ENCODE results near the gene BMPR1A.
"Not testable (repeated sequence)": the region's sequence is repeated elsewhere in the genome, so short reads cannot be mapped to it uniquely, and the experiment has no call there.

Gene BMPR1A

DNA sequence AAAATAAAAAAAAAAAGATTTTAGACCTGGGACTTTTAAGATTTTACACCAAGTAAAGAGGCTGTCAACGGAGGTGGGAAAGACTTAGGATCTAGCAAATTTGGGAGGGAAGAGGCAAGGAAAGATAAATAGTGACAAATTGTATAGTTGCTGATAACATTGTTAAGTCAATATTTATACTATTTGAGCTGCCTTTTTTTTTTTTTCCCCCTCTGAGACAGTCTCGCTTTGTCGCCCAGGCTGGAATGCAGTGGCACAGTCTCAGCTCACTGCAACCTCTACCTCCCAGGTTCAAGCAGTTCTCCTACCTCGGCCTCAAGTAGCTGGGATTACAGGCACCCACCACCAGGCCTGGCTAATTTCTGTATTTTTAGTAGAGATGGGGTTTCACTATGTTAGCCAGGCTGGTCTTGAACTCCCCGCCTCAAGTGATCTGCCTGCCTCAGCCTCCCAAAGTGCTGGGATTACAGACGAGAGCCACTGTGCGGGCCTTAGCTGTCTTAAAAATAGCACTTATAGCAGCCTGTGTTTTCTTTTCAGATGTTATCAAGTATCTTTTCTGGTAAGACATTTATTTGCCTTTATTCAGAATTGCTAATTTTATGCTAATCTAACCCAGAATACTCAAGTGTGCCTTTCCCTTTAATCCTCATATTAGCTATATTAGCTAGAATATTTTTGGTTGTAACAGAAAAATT is 106.5 kb downstream of the BMPR1A start:
- H3K4me3 ChIP-seq = no peak overlapping the region
- peaks cover 70% of the 10 kb centered on the region for H3K4me1 ChIP-seq
- H3K36me3 ChIP-seq (replicated peaks) = no peaks in the 10 kb centered on the region; the same call in 1 of the 2 replicates
- in situ Hi-C loops (cut with MboI; ENCODE audit: low sequenced_read_pairs) = no loop called here
- DNase-seq (ENCODE audit: low spot score in 2 of 2) = peak in 1 of 2 experiments; percentile 28
- no peaks in the 10 kb centered on the region for H3K27me3 ChIP-seq (ENCODE audit: low read depth)
- no peaks in the 10 kb centered on the region for H3K9me3 ChIP-seq

DNA sequence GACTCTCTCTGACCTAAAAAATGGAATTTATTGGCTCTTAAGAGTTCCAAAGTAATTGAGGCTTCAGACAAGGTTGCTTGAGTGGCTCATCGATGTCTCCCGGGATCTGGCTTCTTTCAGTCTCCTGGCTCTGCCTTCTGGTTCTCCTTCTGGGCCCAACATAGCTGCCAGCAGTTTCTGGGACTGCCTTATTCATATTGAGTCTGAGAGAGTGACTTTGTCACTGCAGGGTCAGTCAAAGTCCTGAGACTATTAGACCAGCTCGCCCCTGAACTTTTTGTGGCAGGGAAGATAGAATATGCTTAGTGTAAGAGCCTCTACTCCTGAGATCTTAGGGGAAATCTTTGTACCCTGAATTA is 107.0 kb downstream of the BMPR1A start:
- in situ Hi-C loops (cut with MboI; ENCODE audit: low sequenced_read_pairs) = no loop called here

DNA sequence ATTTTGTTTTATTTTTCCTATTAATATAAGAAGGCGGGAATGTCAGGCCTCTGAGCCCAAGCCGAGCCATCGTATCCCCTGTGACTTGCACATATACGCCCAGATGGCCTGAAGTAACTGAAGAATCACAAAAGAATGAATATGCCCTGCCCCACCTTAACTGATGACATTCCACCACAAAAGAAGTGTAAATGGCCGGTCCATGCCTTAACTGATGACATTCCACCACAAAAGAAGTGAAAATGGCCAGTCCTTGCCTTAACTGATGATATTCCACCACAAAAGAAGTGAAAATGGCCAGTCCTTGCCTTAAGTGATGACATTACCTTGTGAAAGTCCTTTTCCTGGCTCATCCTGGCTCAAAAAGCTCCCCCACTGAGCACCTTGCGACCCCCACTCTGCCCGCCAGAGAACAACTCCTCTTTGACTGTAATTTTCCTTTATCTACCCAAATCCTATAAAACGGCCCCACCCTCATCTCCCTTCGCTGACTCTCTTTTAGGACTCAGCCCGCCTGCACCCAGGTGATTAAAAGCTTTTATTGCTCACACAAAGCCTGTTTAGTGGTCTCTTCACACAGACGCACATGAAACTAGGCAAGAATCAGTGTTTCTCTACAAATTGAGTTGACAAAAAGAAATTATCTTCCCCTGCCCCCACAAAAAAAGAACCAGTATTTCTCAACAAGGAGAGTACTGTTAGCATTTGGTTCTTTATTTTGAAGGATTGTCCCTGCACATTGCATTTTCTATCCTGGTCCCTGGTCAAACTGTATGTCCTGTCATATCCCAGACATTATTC is 108.8 kb downstream of the BMPR1A start:
- H3K4me3 ChIP-seq; H3K9me3 ChIP-seq; in situ Hi-C loops (cut with MboI; ENCODE audit: low sequenced_read_pairs); H3K36me3 ChIP-seq (replicated peaks); H3K27me3 ChIP-seq (ENCODE audit: low read depth): not testable (repeated sequence)
- peaks cover 77% of the 10 kb centered on the region for H3K4me1 ChIP-seq
- peak; percentile 61 to 69 for DNase-seq (ENCODE audit: low spot score in 2 of 2)

More for the DNA sequence above, 107.0 kb downstream of the BMPR1A start:
- peak in 1 of 2 experiments; percentile 42 for DNase-seq (ENCODE audit: low spot score in 2 of 2)
- no peaks in the 10 kb centered on the region for H3K27me3 ChIP-seq (ENCODE audit: low read depth)
- H3K9me3 ChIP-seq = no peaks in the 10 kb centered on the region
- H3K4me3 ChIP-seq = no peak overlapping the region
- peaks cover 68% of the 10 kb centered on the region for H3K4me1 ChIP-seq
- no peaks in the 10 kb centered on the region for H3K36me3 ChIP-seq (replicated peaks)

DNA sequence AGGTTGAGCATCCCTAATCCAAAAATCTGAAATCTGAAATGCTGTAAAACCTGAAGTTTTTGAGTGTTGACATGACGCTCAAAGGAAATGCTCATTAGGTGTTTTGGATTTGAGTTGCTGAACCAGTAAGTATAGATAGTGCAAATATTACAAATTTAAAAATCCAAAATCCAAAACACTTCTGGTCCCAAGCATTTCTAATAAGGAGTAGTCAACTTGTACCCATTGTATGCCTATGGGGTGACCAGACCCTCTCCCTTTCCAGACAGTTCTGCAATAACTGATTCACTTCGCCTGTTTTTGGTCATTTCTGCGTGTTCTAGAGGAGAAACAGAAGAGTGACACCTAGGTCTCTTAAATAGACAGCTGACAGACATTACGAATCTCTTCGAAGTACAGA is 110.7 kb downstream of the BMPR1A start:
- Histone ChIP-seq H3K9me3 (no peaks in the 10 kb centered on the region), H3K27me3 (ENCODE audit: low read depth) (no peaks in the 10 kb centered on the region), H3K36me3 (replicated peaks) (no peaks in the 10 kb centered on the region), H3K4me3 (no peak overlapping the region), H3K4me1 (peaks cover 84% of the 10 kb centered on the region)
- in situ Hi-C loops (cut with MboI; ENCODE audit: low sequenced_read_pairs) = no loop called here
- no peak for DNase-seq (ENCODE audit: low spot score in 2 of 2)

DNA sequence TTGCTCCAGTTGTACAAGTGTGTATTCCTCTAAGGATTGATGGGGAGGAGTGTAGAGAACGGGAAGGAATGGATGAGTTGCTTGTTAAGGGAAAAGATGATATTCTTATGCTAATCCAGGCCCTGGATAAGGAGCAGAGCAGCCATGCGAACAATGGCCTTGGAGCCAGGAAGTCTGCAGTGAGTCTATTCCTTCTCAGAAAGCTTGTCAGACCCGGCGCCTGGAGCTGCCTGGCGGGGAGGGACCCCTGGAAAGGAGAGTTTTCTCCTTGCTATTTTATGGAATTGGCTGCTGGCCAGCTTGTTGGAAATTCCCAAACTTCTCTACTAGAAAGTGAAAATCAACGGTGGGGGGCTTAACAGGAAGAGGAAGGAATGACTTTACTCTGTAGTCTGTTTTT is 111.9 kb downstream of the BMPR1A start:
- Histone ChIP-seq H3K27me3 (ENCODE audit: low read depth) (no peaks in the 10 kb centered on the region), H3K36me3 (replicated peaks) (no peaks in the 10 kb centered on the region), H3K4me1 (peaks cover 83% of the 10 kb centered on the region), H3K9me3 (no peaks in the 10 kb centered on the region), H3K4me3 (no peak overlapping the region)
- in situ Hi-C loops (cut with MboI; ENCODE audit: low sequenced_read_pairs) = no loop called here
- peak; percentile 97 to 100 for DNase-seq (ENCODE audit: low spot score in 2 of 2)

DNA sequence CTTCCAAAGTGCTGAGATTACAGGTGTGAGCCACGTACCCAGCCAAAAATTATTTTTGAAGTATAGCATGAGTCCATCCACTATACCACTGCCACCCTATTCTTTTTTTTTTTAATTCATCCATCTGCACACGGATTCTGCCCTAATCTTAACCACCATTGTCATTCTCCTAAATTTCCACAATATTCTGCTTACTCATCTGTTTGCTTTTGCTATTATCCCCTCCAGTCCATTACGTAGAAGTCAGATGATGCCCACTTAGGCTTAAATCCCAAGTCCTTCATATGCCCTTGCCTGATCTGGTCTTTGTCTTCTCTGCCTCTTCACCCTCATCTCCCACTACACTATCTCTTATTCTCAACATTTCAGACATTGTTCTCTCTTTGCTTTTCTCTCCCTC is 114.3 kb downstream of the BMPR1A start:
- in situ Hi-C loops (cut with MboI; ENCODE audit: low sequenced_read_pairs) = no loop called here
- peaks cover 76% of the 10 kb centered on the region for H3K4me1 ChIP-seq
- DNase-seq (ENCODE audit: low spot score in 2 of 2) = peak in 1 of 2 experiments; percentile 60
- no peaks in the 10 kb centered on the region for H3K9me3 ChIP-seq
- no peaks in the 10 kb centered on the region for H3K27me3 ChIP-seq (ENCODE audit: low read depth)
- H3K36me3 ChIP-seq (replicated peaks) = no peaks in the 10 kb centered on the region
- no peak overlapping the region for H3K4me3 ChIP-seq

DNA sequence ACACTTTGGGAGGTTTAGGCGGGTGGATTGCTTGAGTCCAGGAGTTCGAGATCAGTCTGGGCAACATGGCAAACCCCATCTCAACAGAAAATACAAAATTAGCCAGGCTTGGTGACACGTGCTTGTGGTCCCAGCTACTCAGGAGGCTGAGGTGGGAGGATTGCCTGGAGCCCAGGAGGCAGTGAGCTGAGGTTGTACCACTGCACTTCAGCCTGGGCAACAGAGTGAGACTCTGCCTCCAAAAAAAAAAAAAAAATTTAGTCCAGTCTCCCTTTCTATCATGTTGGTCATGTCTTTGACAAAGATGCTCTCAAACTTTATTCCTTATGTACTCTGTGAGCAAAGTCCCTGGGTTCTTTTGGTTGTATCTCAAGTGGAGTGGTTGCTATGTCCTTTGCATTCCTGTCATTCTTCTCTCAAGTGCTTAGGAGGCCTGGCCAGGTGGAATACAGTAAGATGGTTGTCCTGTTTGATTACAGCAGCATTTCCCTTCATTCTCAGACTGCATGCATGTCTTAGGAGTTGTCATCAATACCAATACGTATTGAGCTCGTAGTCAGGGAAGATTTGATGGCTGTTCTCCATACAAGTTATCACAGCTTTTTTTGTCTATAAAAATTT is 115.3 kb downstream of the BMPR1A start:
- in situ Hi-C loops (cut with MboI; ENCODE audit: low sequenced_read_pairs) = no loop called here
- H3K9me3 ChIP-seq = no peaks in the 10 kb centered on the region
- peaks cover 7% of the 10 kb centered on the region for H3K36me3 ChIP-seq (replicated peaks)
- H3K4me3 ChIP-seq = no peak overlapping the region
- H3K4me1 ChIP-seq = peaks cover 75% of the 10 kb centered on the region
- no peaks in the 10 kb centered on the region for H3K27me3 ChIP-seq (ENCODE audit: low read depth)
- DNase-seq (ENCODE audit: low spot score in 2 of 2) = peak; percentile 34 to 48

DNA sequence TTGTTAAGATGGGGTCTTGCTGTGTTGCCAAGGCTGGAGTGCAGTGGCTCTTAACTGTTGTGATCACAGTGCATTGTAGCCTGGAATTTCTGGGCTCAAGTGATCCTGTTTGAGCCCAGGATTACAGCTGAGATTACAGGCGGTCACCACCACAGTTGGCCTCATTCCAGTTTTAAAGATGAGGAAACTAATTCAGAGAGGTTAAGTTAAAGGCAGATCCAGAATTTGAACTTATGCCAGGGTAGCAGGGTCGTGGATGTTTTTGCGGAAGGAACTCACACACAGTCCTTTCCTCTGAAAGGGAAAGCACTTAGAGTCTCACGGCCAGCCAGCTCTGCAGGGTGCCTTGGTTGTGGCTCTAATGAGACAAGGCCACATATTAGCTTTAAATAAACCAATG is 116.3 kb downstream of the BMPR1A start:
- Histone ChIP-seq H3K4me3 (no peak overlapping the region), H3K36me3 (replicated peaks) (peaks cover 9% of the 10 kb centered on the region), H3K9me3 (no peaks in the 10 kb centered on the region), H3K4me1 (peaks cover 64% of the 10 kb centered on the region), H3K27me3 (ENCODE audit: low read depth) (no peaks in the 10 kb centered on the region)
- in situ Hi-C loops (cut with MboI; ENCODE audit: low sequenced_read_pairs) = no loop called here
- peak in 1 of 2 experiments; percentile 40 for DNase-seq (ENCODE audit: low spot score in 2 of 2)

DNA sequence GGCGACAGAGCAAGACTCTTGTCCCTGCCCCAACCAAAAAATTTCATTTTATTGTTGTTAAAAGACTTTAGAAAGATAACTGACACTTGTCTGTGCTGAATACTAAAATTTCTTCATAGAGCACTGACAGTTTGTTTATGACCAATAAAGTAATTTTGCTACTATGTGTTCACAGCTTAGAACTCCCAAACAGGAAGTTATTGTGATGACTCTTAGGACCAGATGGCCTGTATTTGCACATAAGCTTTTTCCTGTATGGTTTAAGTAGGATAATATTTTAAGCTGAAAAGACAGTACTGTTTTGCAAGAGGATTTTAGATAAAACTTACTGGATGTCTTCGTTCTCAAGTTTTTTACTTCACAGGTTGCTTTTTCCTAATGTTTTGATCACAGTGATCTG is 120.3 kb downstream of the BMPR1A start:
- H3K4me1 ChIP-seq = peaks cover 36% of the 10 kb centered on the region
- no peak overlapping the region for H3K4me3 ChIP-seq
- DNase-seq (ENCODE audit: low spot score in 2 of 2) = no peak
- no peaks in the 10 kb centered on the region for H3K9me3 ChIP-seq
- in situ Hi-C loops (cut with MboI; ENCODE audit: low sequenced_read_pairs) = no loop called here
- H3K36me3 ChIP-seq (replicated peaks) = peaks cover 16% of the 10 kb centered on the region
- no peaks in the 10 kb centered on the region for H3K27me3 ChIP-seq (ENCODE audit: low read depth)

DNA sequence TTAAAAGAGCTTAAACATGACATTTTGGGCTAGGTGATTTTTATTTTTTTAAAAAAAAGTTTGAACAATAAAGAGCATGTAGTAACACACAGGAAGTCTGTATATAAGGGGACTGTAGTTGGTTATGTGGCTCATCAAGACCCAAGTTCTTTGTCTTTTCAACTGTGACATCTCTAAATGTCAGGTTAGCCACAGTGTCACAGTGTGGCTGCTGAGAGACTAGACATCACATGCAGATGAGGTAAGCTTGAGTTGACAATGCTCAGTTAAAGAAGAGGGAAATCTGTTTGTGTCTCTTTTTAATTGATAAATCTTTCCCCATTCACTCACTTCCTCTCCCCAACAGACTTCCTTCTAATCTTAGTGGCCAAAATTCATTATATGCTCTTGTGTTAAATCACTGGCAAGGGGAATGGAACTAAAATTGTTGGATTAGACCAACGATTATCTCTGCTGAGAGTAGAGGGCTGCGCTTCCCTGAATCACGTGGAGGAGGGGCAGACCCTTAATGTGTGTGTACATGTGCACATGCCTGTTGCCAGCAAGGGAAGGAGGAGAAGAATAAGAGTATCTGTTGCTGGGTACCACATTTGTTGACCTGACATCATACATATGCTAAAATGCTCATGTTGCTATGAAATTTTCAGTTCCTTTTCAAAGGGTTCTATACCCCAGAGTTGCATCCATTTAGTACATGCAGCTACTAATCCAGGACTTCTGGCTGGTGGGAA is 122.7 kb downstream of the BMPR1A start:
- Histone ChIP-seq H3K9me3 (no peaks in the 10 kb centered on the region), H3K4me1 (peaks cover 13% of the 10 kb centered on the region), H3K36me3 (replicated peaks) (peaks cover 16% of the 10 kb centered on the region), H3K4me3 (no peak overlapping the region), H3K27me3 (ENCODE audit: low read depth) (no peaks in the 10 kb centered on the region)
- DNase-seq (ENCODE audit: low spot score in 2 of 2) = no peak
- in situ Hi-C loops (cut with MboI; ENCODE audit: low sequenced_read_pairs) = no loop called here

DNA sequence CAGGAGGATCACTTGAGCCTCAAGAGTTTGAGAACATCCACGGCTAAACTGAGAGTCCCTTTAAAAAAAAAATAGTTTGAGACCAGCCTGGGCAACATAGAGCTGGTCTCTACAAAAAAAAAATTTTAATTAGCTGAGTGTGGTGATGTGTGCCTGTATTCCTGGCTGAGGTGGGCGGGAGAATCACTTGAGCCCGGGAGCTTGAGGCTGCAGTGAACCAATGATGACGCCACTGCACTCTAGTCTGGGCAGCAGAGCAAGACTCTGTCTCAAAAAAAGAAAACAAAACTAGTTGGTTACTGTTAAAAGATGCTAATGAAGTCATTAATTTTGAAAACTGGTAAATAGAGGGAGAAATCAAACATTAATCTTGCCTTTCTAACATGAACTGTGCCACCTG is 124.6 kb downstream of the BMPR1A start:
- Histone ChIP-seq H3K4me3 (no peak overlapping the region), H3K9me3 (no peaks in the 10 kb centered on the region), H3K27me3 (ENCODE audit: low read depth) (no peaks in the 10 kb centered on the region), H3K36me3 (replicated peaks) (peaks cover 14% of the 10 kb centered on the region), H3K4me1 (peaks cover 4% of the 10 kb centered on the region)
- DNase-seq (ENCODE audit: low spot score in 2 of 2) = no peak
- in situ Hi-C loops (cut with MboI; ENCODE audit: low sequenced_read_pairs) = no loop called here

DNA sequence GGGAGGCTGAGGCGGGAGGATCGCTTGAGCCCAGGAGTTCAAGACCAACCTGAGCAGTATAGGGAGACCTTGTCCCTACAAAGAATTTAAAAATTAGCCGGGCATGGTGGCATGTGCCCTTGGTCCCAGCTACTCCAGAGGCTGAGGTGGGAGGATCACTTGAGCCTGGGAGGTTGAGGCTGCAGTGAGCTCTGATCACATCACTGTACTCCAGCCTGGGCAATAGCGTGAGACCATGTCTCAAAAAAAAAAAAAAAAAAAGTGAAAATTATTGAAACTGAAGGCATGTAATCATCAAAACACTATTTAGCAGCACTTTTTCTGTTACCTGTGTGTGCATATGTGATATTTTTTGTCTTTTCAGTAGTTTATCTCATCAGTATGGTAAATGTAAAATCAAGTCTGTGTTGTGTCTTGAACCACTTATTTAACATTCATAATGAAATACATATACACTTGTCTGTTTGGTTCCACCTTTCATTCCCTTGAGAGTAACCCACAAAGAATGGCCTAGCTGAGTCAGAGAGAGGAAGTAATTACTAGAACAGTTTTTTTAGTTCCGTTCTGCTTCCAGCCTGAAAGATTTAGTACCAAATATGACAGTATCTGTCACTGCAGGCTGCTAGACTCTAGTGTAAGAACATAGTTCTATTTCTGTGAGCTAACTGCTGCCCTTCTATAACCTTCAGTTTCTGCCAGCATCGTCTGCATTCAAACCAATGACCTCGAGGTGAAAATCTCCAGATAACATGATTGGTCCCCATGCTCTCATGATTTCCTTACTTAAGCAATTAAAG is 132.4 kb downstream of the BMPR1A start:
- Histone ChIP-seq H3K4me3 (no peak overlapping the region), H3K4me1 (peaks cover 28% of the 10 kb centered on the region), H3K9me3 (no peaks in the 10 kb centered on the region), H3K36me3 (replicated peaks) (peaks cover 11% of the 10 kb centered on the region), H3K27me3 (ENCODE audit: low read depth) (no peaks in the 10 kb centered on the region)
- in situ Hi-C loops (cut with MboI; ENCODE audit: low sequenced_read_pairs) = no loop called here
- no peak for DNase-seq (ENCODE audit: low spot score in 2 of 2)

DNA sequence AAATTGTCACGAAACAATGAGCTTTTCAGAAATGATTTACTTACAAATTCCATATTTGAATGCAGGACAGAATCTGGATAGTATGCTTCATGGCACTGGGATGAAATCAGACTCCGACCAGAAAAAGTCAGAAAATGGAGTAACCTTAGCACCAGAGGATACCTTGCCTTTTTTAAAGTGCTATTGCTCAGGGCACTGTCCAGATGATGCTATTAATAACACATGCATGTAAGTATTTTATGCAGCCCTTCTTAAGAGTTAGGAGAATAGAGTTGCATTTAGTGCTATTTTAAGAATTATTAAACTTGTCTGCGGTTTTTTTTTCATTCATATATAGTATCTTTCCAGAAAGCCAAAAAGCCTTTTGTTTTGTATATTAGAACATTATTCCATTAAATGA is 133.6 kb downstream of the BMPR1A start:
- H3K4me1 ChIP-seq = peaks cover 28% of the 10 kb centered on the region
- H3K36me3 ChIP-seq (replicated peaks) = peaks cover 11% of the 10 kb centered on the region
- DNase-seq (ENCODE audit: low spot score in 2 of 2) = no peak
- H3K9me3 ChIP-seq = no peaks in the 10 kb centered on the region
- in situ Hi-C loops (cut with MboI; ENCODE audit: low sequenced_read_pairs) = no loop called here
- no peaks in the 10 kb centered on the region for H3K27me3 ChIP-seq (ENCODE audit: low read depth)
- H3K4me3 ChIP-seq = no peak overlapping the region

Data from HAP-1 (cell line).